ENCODE data around the gene GGT7. TPM values are rescaled to one million over a fixed set of nuclear protein-coding genes. Genes with fewer than 3 reads are reported as not detected.

The GGT7 gene
- total RNA-seq, 1 experiment from 2014 or later: 27.7 TPM

GRCh38 chr20:34872622-34873224, at the start of gene GGT7 (continued):
- TF ChIP-seq HMGXB4 (CRISPR knock-in tag; IDR thresholded peaks at IDR 0.05) (peak; percentile 96), ZNF219 (CRISPR knock-in tag; IDR thresholded peaks at IDR 0.05; ENCODE audit: borderline replicate concordance) (no peak), USF2 (CRISPR knock-in tag; IDR thresholded peaks at IDR 0.05) (no peak), TP53 (CRISPR knock-in tag; IDR thresholded peaks at IDR 0.05) (no peak), ZBTB43 (CRISPR knock-in tag; IDR thresholded peaks at IDR 0.05) (no peak), ETV6 (CRISPR knock-in tag; IDR thresholded peaks at IDR 0.05) (peak; percentile 34; the same call in 1 of the 2 replicates), ZSCAN18 (CRISPR knock-in tag; IDR thresholded peaks at IDR 0.05) (no peak), ATF3 (CRISPR knock-in tag; conservative IDR thresholded peaks at IDR 0.05) (no peak), ZNF281 (CRISPR knock-in tag; IDR thresholded peaks at IDR 0.05) (no peak), ZNF138 (CRISPR knock-in tag; conservative IDR thresholded peaks at IDR 0.05) (no peak), PRDM15 (CRISPR knock-in tag; IDR thresholded peaks at IDR 0.05) (no peak), MXD4 (CRISPR knock-in tag; IDR thresholded peaks at IDR 0.05; ENCODE audit: borderline replicate concordance) (no peak), SP1 (CRISPR knock-in tag; conservative IDR thresholded peaks at IDR 0.05) (peak; percentile 97), KAT7 (CRISPR knock-in tag; IDR thresholded peaks at IDR 0.05; ENCODE audit: borderline replicate concordance) (no peak), MAX (CRISPR knock-in tag; IDR thresholded peaks at IDR 0.05) (peak; percentile 90), USF1 (CRISPR knock-in tag; IDR thresholded peaks at IDR 0.05) (no peak), ERG (CRISPR knock-in tag; IDR thresholded peaks at IDR 0.05) (no peak), TCF7 (CRISPR knock-in tag; IDR thresholded peaks at IDR 0.05; ENCODE audit: low read depth) (no peak), HMGA2 (CRISPR knock-in tag; IDR thresholded peaks at IDR 0.05) (no peak), E2F1 (CRISPR knock-in tag; IDR thresholded peaks at IDR 0.05) (no peak), GABPB1 (CRISPR knock-in tag; IDR thresholded peaks at IDR 0.05) (peak; percentile 49; the same call in 1 of the 2 replicates), ZNF263 (CRISPR knock-in tag; IDR thresholded peaks at IDR 0.05; ENCODE audit: low read depth) (no peak), PRRX2 (CRISPR knock-in tag; IDR thresholded peaks at IDR 0.05) (no peak)
